Lung (tissue), 12 donors: ENCODE measurements around the gene CASR. TPM values are rescaled to one million over a fixed set of nuclear protein-coding genes. Genes with fewer than 3 reads are reported as not detected.

Experiments used
- ATAC-seq: fragments of 200-7000 bp; cut with Tn5 transposase; one replicate; pipeline ENCODE4 v1.9.1; 2020; ENCODE audit warnings: moderate number of reproducible peaks; ENCODE audit not compliant: insufficient read depth, low FRiP score
- DNase-seq, 3 donors: peaks; one replicate each; pipeline ENCODE4 v3.0.0-alpha.2; 2013 to 2017
- H3K27ac ChIP-seq, 2 donors: one replicate each; pipeline ENCODE4 v1.5.1; 2013; ENCODE audit warnings: mild to moderate bottlenecking in 2 of 2, moderate library complexity in 2 of 2, control low read depth in 1 of 2, inconsistent platforms in 1 of 2, low read depth in 1 of 2, low read length in 1 of 2
- H3K27me3 ChIP-seq, 3 donors: one replicate each; pipeline ENCODE4 v1.5.1; 2013; ENCODE audit warnings: low read length in 2 of 3; ENCODE audit not compliant: control insufficient read depth in 3 of 3, insufficient read depth in 3 of 3
- H3K36me3 ChIP-seq, 4 donors: one replicate each; pipeline ENCODE4 v1.5.1; 2013; ENCODE audit warnings: low read length in 4 of 4, mild to moderate bottlenecking in 1 of 4, moderate library complexity in 1 of 4; ENCODE audit not compliant: control insufficient read depth in 4 of 4, insufficient read depth in 4 of 4
- H3K4me1 ChIP-seq, 5 donors: one replicate each; pipeline ENCODE4 v1.5.1; 2013; ENCODE audit warnings: low read length in 5 of 5, mild to moderate bottlenecking in 2 of 5, moderate library complexity in 1 of 5; ENCODE audit not compliant: control insufficient read depth in 5 of 5, insufficient read depth in 5 of 5
- H3K4me3 ChIP-seq: one replicate; pipeline ENCODE4 v1.5.1; 2013; ENCODE audit warnings: mild to moderate bottlenecking, control low read depth, moderate library complexity
- H3K9ac ChIP-seq, 2 donors: one replicate each; pipeline ENCODE4 v1.5.1; 2013; ENCODE audit warnings: low read length in 2 of 2, control low read depth in 1 of 2; ENCODE audit not compliant: insufficient read depth in 1 of 2
- H3K9me3 ChIP-seq, 4 donors: one replicate each; pipeline ENCODE4 v1.5.1; 2013; ENCODE audit warnings: low read length in 3 of 4, mild to moderate bottlenecking in 1 of 4, moderate library complexity in 1 of 4; ENCODE audit not compliant: control insufficient read depth in 4 of 4, insufficient read depth in 3 of 4
- WGBS, 2 donors: extraction: QIAGEN DNeasy Blood & Tissue Kit; methylation state at CpG; one replicate each; pipeline ENCODE4 v1.1.7; 2013; 5-methylcytosine and 5-hydroxymethylcytosine counted together
- polyA plus RNA-seq, 2 donors: library from polyadenylated mRNA; stranded (reverse); fragments of 200-250 nt; gene quantifications; one replicate each; pipeline ENCODE4 v1.2.1, GENCODE V29; 2013
- total RNA-seq, 2 donors: library from RNA; depleted of rRNA in 1 of 2; stranded (reverse); fragments of >200 nt in 1 of 2; gene quantifications; one replicate each; pipeline ENCODE4 v1.2.1, GENCODE V29; 2014 to 2021
- TF ChIP-seq, protein P1 (sequence below): IDR thresholded peaks from 2 replicates; pipeline ENCODE4 v1.5.1; 2012; ENCODE audit warnings: mild to moderate bottlenecking; ENCODE audit errors: control extremely low read depth, extremely low read depth
- donor health status: control.
- donor health status: control.
- donor health status: Bipolar disorder and iron deficiency.
- donor health status: healthy.
- donor health status: DM: yes; HTN: yes; CAD: no.

Gene CASR
- total and polyA plus RNA-seq, 4 donors = 0.02 to 0.40 (median 0.02) TPM; not detected in 1

DNA sequence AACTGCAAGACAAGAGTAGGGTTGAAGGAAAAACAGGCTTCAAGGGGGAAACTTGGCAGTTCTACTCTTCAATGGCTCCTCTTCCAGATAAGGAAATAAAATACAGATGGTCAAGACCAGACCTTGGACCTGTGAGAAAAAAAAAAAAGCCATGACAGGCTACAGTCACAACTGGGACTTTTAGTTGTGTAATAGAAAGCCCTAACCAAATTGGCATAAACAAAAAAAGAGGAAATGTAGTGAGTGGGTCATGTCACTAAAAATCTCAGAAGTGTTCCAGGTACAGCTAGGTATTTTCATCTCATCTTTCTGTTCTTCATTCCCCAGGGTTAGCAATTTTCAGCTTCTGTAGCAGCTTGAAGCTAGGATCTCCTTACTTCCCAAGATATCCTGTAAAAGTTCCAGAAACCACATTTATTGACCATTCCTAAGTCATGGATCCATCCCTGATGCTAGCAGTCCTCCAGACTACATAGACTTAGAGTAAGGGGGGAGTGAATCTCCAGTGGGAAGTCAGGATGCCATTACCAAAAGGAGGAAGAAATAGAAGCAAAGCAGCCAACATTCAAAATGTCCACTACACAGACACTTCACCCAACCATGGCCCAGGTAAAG lies 80.6 kb downstream of the CASR start:
- no peak overlapping the region for H3K27ac ChIP-seq
- DNase-seq = no peak
- no peak overlapping the region for H3K9ac ChIP-seq
- TF ChIP-seq, protein P1, sequence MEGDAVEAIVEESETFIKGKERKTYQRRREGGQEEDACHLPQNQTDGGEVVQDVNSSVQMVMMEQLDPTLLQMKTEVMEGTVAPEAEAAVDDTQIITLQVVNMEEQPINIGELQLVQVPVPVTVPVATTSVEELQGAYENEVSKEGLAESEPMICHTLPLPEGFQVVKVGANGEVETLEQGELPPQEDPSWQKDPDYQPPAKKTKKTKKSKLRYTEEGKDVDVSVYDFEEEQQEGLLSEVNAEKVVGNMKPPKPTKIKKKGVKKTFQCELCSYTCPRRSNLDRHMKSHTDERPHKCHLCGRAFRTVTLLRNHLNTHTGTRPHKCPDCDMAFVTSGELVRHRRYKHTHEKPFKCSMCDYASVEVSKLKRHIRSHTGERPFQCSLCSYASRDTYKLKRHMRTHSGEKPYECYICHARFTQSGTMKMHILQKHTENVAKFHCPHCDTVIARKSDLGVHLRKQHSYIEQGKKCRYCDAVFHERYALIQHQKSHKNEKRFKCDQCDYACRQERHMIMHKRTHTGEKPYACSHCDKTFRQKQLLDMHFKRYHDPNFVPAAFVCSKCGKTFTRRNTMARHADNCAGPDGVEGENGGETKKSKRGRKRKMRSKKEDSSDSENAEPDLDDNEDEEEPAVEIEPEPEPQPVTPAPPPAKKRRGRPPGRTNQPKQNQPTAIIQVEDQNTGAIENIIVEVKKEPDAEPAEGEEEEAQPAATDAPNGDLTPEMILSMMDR = no peak
- H3K36me3 ChIP-seq = no peaks in the 10 kb centered on the region
- H3K27me3 ChIP-seq = peaks cover 0 to 6% (median 3%) of the 10 kb centered on the region in 3 donors
- no peaks in the 10 kb centered on the region for H3K9me3 ChIP-seq
- ATAC-seq = no peak
- no peak overlapping the region for H3K4me3 ChIP-seq
- no peaks in the 10 kb centered on the region for H3K4me1 ChIP-seq

DNA sequence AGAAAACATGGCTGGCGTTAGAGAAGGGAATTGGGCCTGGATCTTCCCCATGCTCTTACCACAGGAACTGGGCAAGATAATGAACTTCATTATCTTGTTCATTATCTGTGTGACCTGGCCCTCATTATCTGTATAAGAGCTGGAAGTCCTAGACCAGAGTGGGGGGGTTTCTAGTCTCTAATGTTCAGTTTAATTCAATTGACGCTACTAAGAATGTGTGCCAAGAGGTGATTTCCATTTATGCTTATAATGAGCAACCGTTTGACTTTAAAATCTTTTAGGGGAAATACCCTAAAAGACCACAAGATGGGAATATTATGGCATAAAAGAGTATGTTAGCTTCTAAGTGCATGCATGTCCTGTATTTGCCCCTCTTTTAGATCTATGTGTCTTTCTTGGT lies 82.5 kb downstream of the CASR start:
- ATAC-seq = no peak
- TF ChIP-seq, protein P1 = no peak
- no peak overlapping the region for H3K9ac ChIP-seq
- H3K9me3 ChIP-seq = no peaks in the 10 kb centered on the region
- H3K36me3 ChIP-seq = no peaks in the 10 kb centered on the region
- no peak overlapping the region for H3K4me3 ChIP-seq
- 44 to 59% methylated on average over 3 of the region's 3 CpGs for WGBS, 2 donors
- no peak overlapping the region for H3K27ac ChIP-seq
- H3K4me1 ChIP-seq = no peaks in the 10 kb centered on the region
- DNase-seq = no peak
- H3K27me3 ChIP-seq = peaks cover 0 to 6% (median 3%) of the 10 kb centered on the region in 3 donors

DNA sequence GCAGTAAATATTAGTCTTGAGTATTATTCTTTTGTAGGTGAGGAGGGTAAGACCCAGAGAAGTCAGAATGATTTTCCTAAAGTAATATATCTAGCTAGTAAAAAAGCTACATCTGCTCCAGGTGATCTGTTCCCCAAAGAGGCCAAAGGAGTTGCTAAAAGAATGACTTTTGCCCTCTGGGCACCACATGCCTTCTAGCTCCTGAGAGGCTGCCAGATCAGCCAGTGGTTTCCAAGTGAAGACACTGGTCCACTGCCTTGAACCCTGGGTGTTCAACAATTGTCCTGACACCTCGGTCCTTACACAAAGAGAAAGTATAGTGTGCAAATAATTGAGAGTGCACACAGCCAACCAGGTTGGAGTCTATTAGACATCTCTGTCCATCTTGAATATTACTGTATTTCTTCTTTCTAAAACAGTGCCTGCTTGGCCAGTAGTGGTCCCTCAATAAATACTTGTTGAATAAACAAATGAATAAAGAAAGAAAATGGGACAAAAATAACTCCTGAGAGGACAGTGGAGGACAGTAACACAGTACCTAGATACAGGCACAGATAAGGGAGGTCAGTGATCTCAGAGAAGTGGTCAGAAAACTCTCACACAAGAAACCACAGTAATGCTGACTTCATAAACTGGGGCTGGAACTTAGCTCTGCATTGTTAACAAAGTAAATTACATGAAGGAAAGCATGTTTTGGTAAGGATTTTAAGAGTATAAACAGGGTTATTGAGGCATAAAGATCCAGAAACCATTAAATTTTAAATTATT lies 85.0 kb downstream of the CASR start:
- no peak overlapping the region for H3K4me3 ChIP-seq
- WGBS, 2 donors = 89 to 96% methylated on average over 1 of the region's 1 CpG
- H3K36me3 ChIP-seq = no peaks in the 10 kb centered on the region
- TF ChIP-seq, protein P1 = no peak
- H3K9me3 ChIP-seq = no peaks in the 10 kb centered on the region
- H3K9ac ChIP-seq = no peak overlapping the region
- no peak for DNase-seq
- no peaks in the 10 kb centered on the region for H3K4me1 ChIP-seq
- peaks cover 0 to 3% (median 0%) of the 10 kb centered on the region in 3 donors for H3K27me3 ChIP-seq
- no peak for ATAC-seq
- no peak overlapping the region for H3K27ac ChIP-seq
